ENCODE measurements around the gene ZNF638. TPM values are rescaled to one million over a fixed set of nuclear protein-coding genes. Genes with fewer than 3 reads are reported as not detected.
"Not testable (repeated sequence)": the region's sequence is repeated elsewhere in the genome, so short reads cannot be mapped to it uniquely, and the experiment has no call there.

Gene ZNF638
- polyA plus RNA-seq, 2 donors, result 42.4 to 102 TPM

DNA sequence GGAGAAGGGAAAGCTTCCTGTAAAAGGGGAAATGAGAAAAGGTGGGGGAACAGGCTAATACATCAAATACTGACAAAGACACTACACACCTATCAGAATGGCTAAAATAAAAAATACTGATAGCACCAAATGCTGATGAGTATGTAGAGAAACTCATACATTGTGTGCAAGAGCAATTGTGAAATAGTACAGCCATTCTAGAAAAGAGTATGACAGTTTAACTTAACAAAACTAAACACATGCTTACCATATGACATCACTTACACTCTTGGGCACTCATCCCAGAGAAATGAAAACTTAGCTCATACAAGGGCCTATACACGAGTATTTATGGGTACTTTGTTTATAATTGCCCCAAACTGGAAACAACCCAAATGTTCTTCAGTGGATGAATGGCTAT lies 53.4 kb downstream of the ZNF638 start:
- Histone ChIP-seq H3K36me3 (ENCODE audit: control insufficient read depth in 2 of 2, insufficient read depth in 2 of 2, low read length in 1 of 2) (peaks cover 8 to 14% of the 10 kb centered on the region in 2 donors), H3K4me3 (ENCODE audit: low read depth in 1 of 2, low read length in 2 of 2) (no peak overlapping the region), H3K4me1 (ENCODE audit: control insufficient read depth in 2 of 2, insufficient read depth in 2 of 2, low read length in 1 of 2) (no peaks in the 10 kb centered on the region), H3K9me3 (ENCODE audit: control insufficient read depth in 2 of 2, insufficient read depth in 1 of 2, low read depth in 1 of 2, low read length in 1 of 2) (no peaks in the 10 kb centered on the region), H3K27ac (ENCODE audit: low read depth in 2 of 2, low read length in 1 of 2) (no peak overlapping the region), H3K27me3 (ENCODE audit: control insufficient read depth in 1 of 2, insufficient read depth in 2 of 2, low read length in 2 of 2) (no peaks in the 10 kb centered on the region)
- WGBS, 2 donors, result 11 to 23% methylated on average over 1 of the region's 1 CpG

GRCh38 chr2:71388214-71388613 lies 56.6 kb downstream of the ZNF638 start:
- H3K4me1 ChIP-seq (ENCODE audit: control insufficient read depth in 2 of 2, insufficient read depth in 2 of 2, low read length in 1 of 2), result no peaks in the 10 kb centered on the region
- H3K9me3 ChIP-seq (ENCODE audit: control insufficient read depth in 2 of 2, insufficient read depth in 1 of 2, low read depth in 1 of 2, low read length in 1 of 2), result no peaks in the 10 kb centered on the region
- peaks cover 8 to 15% of the 10 kb centered on the region in 2 donors for H3K36me3 ChIP-seq (ENCODE audit: control insufficient read depth in 2 of 2, insufficient read depth in 2 of 2, low read length in 1 of 2)
- H3K27ac ChIP-seq (ENCODE audit: low read depth in 2 of 2, low read length in 1 of 2), result no peak overlapping the region
- no peak overlapping the region for H3K4me3 ChIP-seq (ENCODE audit: low read depth in 1 of 2, low read length in 2 of 2)
- no peaks in the 10 kb centered on the region for H3K27me3 ChIP-seq (ENCODE audit: control insufficient read depth in 1 of 2, insufficient read depth in 2 of 2, low read length in 2 of 2)
- 94 to 95% methylated on average over 16 of the region's 16 CpGs for WGBS, 2 donors

DNA sequence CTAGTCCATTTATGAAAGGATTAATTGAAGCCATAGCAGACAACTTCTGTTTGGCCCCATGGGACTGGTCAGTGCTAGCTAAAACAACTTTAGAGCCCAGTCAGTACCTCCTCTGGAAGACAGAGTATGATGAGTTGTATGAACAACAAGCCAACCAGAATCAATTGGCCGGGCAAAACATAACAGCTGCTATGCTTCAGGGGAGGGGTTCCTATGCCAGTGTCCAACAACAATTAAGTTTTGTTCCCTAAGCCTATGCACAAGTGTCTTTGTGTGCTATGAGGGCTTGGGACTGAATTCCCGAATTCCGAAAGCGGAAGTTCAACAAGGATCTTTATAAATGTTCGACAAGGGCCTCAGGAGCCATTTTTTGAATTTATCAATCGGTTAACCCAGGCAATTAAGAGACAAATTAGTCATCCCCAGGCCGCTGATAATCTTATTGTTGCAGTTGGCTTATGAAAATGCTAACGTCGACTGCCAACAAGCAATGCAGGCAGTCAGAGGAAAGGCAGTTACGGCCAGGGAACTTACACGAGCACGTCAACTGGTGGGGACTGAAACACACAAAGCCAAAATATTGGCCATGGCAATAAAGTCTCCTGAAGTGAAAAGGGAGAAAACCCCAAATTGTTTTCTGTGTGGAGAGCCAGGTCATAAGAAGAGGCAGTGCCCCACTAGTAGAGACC lies 57.9 kb downstream of the ZNF638 start:
- H3K27ac ChIP-seq (ENCODE audit: low read depth in 2 of 2, low read length in 1 of 2), result no peak overlapping the region
- no peaks in the 10 kb centered on the region for H3K4me1 ChIP-seq (ENCODE audit: control insufficient read depth in 2 of 2, insufficient read depth in 2 of 2, low read length in 1 of 2)
- H3K36me3 ChIP-seq (ENCODE audit: control insufficient read depth in 2 of 2, insufficient read depth in 2 of 2, low read length in 1 of 2), result peaks cover 11 to 26% of the 10 kb centered on the region in 2 donors
- H3K9me3 ChIP-seq (ENCODE audit: control insufficient read depth in 2 of 2, insufficient read depth in 1 of 2, low read depth in 1 of 2, low read length in 1 of 2), result no peaks in the 10 kb centered on the region
- 90 to 91% methylated on average over 12 of the region's 12 CpGs for WGBS, 2 donors
- H3K4me3 ChIP-seq (ENCODE audit: low read depth in 1 of 2, low read length in 2 of 2), result no peak overlapping the region
- no peaks in the 10 kb centered on the region for H3K27me3 ChIP-seq (ENCODE audit: control insufficient read depth in 1 of 2, insufficient read depth in 2 of 2, low read length in 2 of 2)

DNA sequence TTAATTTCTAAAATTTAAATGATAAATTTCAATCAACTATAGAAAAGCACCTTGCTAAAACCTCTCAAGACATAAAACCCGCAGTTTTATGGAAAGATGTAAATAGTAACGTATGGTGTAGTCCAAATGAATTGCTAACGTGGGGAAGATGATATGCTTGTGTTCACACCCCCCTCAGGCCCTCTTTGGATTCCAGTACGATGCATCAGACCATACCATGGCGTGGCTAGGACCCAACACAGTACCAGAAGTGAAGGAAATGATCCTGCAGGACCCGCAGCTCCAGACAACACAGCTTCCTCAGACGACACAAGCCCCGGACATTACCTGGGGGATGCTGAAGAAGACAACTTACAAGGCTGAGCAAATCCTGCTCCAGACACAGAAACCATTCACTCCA lies 61.6 kb downstream of the ZNF638 start:
- Histone ChIP-seq H3K27me3 (ENCODE audit: control insufficient read depth in 1 of 2, insufficient read depth in 2 of 2, low read length in 2 of 2) (no peaks in the 10 kb centered on the region), H3K9me3 (ENCODE audit: control insufficient read depth in 2 of 2, insufficient read depth in 1 of 2, low read depth in 1 of 2, low read length in 1 of 2) (no peaks in the 10 kb centered on the region), H3K4me1 (ENCODE audit: control insufficient read depth in 2 of 2, insufficient read depth in 2 of 2, low read length in 1 of 2) (no peaks in the 10 kb centered on the region), H3K36me3 (ENCODE audit: control insufficient read depth in 2 of 2, insufficient read depth in 2 of 2, low read length in 1 of 2) (peaks cover 13 to 25% of the 10 kb centered on the region in 2 donors), H3K27ac (ENCODE audit: low read depth in 2 of 2, low read length in 1 of 2) (no peak overlapping the region), H3K4me3 (ENCODE audit: low read depth in 1 of 2, low read length in 2 of 2) (no peak overlapping the region)
- WGBS, 2 donors, result 93 to 95% methylated on average over 8 of the region's 8 CpGs

DNA sequence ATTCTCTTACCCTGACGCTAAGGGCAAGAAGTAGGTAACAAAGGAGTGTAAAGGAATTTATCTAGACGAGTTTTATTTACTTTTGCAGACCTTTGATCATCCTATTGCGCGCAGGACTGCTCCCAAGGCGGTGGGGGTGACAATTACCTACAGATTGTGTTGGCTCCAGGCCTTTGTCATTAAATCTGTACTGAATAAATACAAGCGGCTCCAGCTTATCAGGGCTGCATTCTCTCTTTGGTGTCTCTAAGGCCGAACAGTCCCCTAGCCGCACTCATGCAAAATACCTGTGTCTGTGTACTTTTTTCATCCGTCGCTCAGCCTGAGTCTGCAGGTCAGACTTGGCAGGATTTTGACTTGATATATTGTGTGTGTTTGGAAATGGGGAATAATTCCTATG lies 63.9 kb downstream of the ZNF638 start:
- peaks cover 5 to 14% of the 10 kb centered on the region in 2 donors for H3K36me3 ChIP-seq (ENCODE audit: control insufficient read depth in 2 of 2, insufficient read depth in 2 of 2, low read length in 1 of 2)
- no peaks in the 10 kb centered on the region for H3K9me3 ChIP-seq (ENCODE audit: control insufficient read depth in 2 of 2, insufficient read depth in 1 of 2, low read depth in 1 of 2, low read length in 1 of 2)
- H3K4me1 ChIP-seq (ENCODE audit: control insufficient read depth in 2 of 2, insufficient read depth in 2 of 2, low read length in 1 of 2), result no peaks in the 10 kb centered on the region
- no peak overlapping the region for H3K4me3 ChIP-seq (ENCODE audit: low read depth in 1 of 2, low read length in 2 of 2)
- 84 to 89% methylated on average over 10 of the region's 10 CpGs for WGBS, 2 donors
- no peaks in the 10 kb centered on the region for H3K27me3 ChIP-seq (ENCODE audit: control insufficient read depth in 1 of 2, insufficient read depth in 2 of 2, low read length in 2 of 2)
- no peak overlapping the region for H3K27ac ChIP-seq (ENCODE audit: low read depth in 2 of 2, low read length in 1 of 2)

DNA sequence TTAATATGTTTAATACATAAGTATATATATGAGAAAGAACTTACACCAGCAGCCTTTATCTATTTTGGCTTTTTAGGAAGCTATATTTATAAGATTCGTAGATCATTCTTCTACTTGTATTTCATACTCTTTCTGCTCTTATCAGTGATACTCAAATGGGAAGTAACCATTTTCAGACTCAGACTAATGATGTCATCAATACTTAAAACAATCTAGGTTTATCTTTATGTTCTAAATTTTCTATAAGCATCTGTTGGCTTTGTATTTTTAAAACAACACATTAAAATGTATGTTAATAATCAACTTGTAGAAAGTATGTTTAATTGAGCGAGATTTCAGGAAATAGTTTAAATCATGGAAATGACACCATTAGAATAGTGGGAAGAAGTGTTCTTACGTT lies 70.8 kb downstream of the ZNF638 start:
- Histone ChIP-seq H3K27ac (ENCODE audit: low read depth in 2 of 2, low read length in 1 of 2) (no peak overlapping the region), H3K27me3 (ENCODE audit: control insufficient read depth in 1 of 2, insufficient read depth in 2 of 2, low read length in 2 of 2) (no peaks in the 10 kb centered on the region), H3K4me3 (ENCODE audit: low read depth in 1 of 2, low read length in 2 of 2) (no peak overlapping the region), H3K36me3 (ENCODE audit: control insufficient read depth in 2 of 2, insufficient read depth in 2 of 2, low read length in 1 of 2) (peaks cover 3 to 5% of the 10 kb centered on the region in 2 donors), H3K4me1 (ENCODE audit: control insufficient read depth in 2 of 2, insufficient read depth in 2 of 2, low read length in 1 of 2) (no peaks in the 10 kb centered on the region), H3K9me3 (ENCODE audit: control insufficient read depth in 2 of 2, insufficient read depth in 1 of 2, low read depth in 1 of 2, low read length in 1 of 2) (no peaks in the 10 kb centered on the region)
- 94% methylated on average over 3 of the region's 3 CpGs for WGBS, 2 donors

DNA sequence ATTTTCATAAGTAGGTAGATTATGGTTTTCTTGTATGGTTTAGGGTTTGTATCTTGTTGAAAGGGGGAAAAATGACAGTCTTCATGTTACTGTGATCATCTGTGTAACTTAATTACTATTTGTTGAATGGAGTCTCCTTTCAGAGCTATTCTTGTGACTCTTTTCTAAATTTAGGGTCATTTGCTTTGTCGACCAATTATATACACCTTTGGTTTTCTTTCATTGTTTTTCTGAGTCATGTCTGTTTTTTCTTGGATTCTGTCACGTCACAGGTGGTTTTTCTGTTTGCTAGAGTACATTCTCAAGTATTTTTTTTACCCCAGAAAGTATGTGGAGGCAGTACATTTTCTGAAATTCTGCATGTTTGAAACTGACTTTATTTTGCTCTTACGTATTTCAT lies 78.0 kb downstream of the ZNF638 start:
- Histone ChIP-seq H3K27ac (ENCODE audit: low read depth in 2 of 2, low read length in 1 of 2) (no peak overlapping the region), H3K4me3 (ENCODE audit: low read depth in 1 of 2, low read length in 2 of 2) (no peak overlapping the region), H3K36me3 (ENCODE audit: control insufficient read depth in 2 of 2, insufficient read depth in 2 of 2, low read length in 1 of 2) (peaks cover 0 to under 1% of the 10 kb centered on the region in 2 donors), H3K9me3 (ENCODE audit: control insufficient read depth in 2 of 2, insufficient read depth in 1 of 2, low read depth in 1 of 2, low read length in 1 of 2) (no peaks in the 10 kb centered on the region), H3K4me1 (ENCODE audit: control insufficient read depth in 2 of 2, insufficient read depth in 2 of 2, low read length in 1 of 2) (no peaks in the 10 kb centered on the region), H3K27me3 (ENCODE audit: control insufficient read depth in 1 of 2, insufficient read depth in 2 of 2, low read length in 2 of 2) (no peaks in the 10 kb centered on the region)
- WGBS, 2 donors, result 89 to 91% methylated on average over 3 of the region's 3 CpGs

DNA sequence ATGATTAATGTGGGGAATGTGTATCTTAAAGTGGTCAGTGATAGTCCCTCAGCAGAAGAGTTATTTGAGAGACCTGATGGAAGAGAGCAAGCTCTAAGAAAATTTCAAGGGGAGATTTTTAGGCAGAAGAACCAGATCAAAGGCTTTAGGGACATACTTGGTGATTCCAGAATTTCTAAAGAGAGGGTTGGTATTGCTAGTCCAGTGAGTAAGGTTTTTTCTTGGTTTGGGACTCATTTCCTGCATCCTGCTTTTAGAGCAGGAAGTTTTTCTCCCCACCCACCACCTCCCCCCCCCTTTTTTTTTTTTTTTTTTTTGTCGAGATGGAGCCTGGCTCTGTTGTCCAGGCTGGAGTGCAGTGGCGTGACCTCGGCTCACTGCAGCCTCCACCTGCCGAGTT lies 79.1 kb downstream of the ZNF638 start:
- Histone ChIP-seq H3K27ac (ENCODE audit: low read depth in 2 of 2, low read length in 1 of 2) (no peak overlapping the region), H3K4me1 (ENCODE audit: control insufficient read depth in 2 of 2, insufficient read depth in 2 of 2, low read length in 1 of 2) (no peaks in the 10 kb centered on the region), H3K9me3 (ENCODE audit: control insufficient read depth in 2 of 2, insufficient read depth in 1 of 2, low read depth in 1 of 2, low read length in 1 of 2) (no peaks in the 10 kb centered on the region), H3K27me3 (ENCODE audit: control insufficient read depth in 1 of 2, insufficient read depth in 2 of 2, low read length in 2 of 2) (no peaks in the 10 kb centered on the region), H3K4me3 (ENCODE audit: low read depth in 1 of 2, low read length in 2 of 2) (no peak overlapping the region), H3K36me3 (ENCODE audit: control insufficient read depth in 2 of 2, insufficient read depth in 2 of 2, low read length in 1 of 2) (no peaks in the 10 kb centered on the region)
- 85 to 93% methylated on average over 4 of the region's 4 CpGs for WGBS, 2 donors

- H3K9me3 ChIP-seq (ENCODE audit: control insufficient read depth in 2 of 2, insufficient read depth in 1 of 2, low read depth in 1 of 2, low read length in 1 of 2); H3K4me3 ChIP-seq (ENCODE audit: low read depth in 1 of 2, low read length in 2 of 2): not testable (repeated sequence)
- H3K27ac ChIP-seq (ENCODE audit: low read depth in 2 of 2, low read length in 1 of 2), result peak overlapping the region in 1 of 2 donors; percentile 42
Measured at GRCh38 chr2:71416866-71417265, 85.3 kb downstream of the ZNF638 start.

More at GRCh38 chr2:71416866-71417265, 85.3 kb downstream of the ZNF638 start:
- H3K36me3 ChIP-seq (ENCODE audit: control insufficient read depth in 2 of 2, insufficient read depth in 2 of 2, low read length in 1 of 2); H3K4me1 ChIP-seq (ENCODE audit: control insufficient read depth in 2 of 2, insufficient read depth in 2 of 2, low read length in 1 of 2); H3K27me3 ChIP-seq (ENCODE audit: control insufficient read depth in 1 of 2, insufficient read depth in 2 of 2, low read length in 2 of 2): not testable (repeated sequence)
- WGBS, 2 donors, result 3 to 28% methylated on average over 5 to 9 of the region's 15 CpGs

Data from esophagus (tissue), 2 donors.